Loucy (cell line): ENCODE data around the gene CD44.

Experiments
- H2AFZ ChIP-seq: fragments of 200-600 bp; sonication (generic); 2 replicates; pipeline ENCODE4 v1.6.0; 2016; ENCODE audit warnings: antibody characterized with exemption, mild to moderate bottlenecking, low read length, moderate library complexity
- H3F3A ChIP-seq: fragments of 200-600 bp; 2 replicates; pipeline ENCODE4 v1.6.0; 2016; ENCODE audit warnings: antibody characterized with exemption, low read depth, mild to moderate bottlenecking
- H3K27me3 ChIP-seq: fragments of 200-600 bp; sonication (generic); 2 replicates; pipeline ENCODE4 v1.6.1; 2014; ENCODE audit warnings: low read length, mild to moderate bottlenecking; ENCODE audit not compliant: insufficient read depth, poor library complexity, severe bottlenecking
- H3K36me3 ChIP-seq: fragments of 200-600 bp; sonication (generic); 2 replicates; pipeline ENCODE4 v1.6.1; 2016; ENCODE audit warnings: low read length; ENCODE audit not compliant: insufficient read depth
- H3K4me1 ChIP-seq: fragments of 200-600 bp; sonication (generic); 2 replicates; pipeline ENCODE4 v1.5.1; 2014; ENCODE audit warnings: low read length, mild to moderate bottlenecking; ENCODE audit not compliant: insufficient read depth, poor library complexity, severe bottlenecking
- H3K4me2 ChIP-seq: fragments of 200-600 bp; sonication (generic); 2 replicates; pipeline ENCODE4 v1.6.0; 2014; ENCODE audit warnings: antibody characterized with exemption, low read length, low read depth, mild to moderate bottlenecking; ENCODE audit not compliant: poor library complexity, severe bottlenecking
- H3K4me3 ChIP-seq: fragments of 200-600 bp; sonication (generic); 2 replicates; pipeline ENCODE4 v1.5.1; 2014; ENCODE audit warnings: low read length, mild to moderate bottlenecking, mixed read lengths; ENCODE audit not compliant: poor library complexity, severe bottlenecking
- H3K79me2 ChIP-seq: fragments of 200-600 bp; sonication (generic); 2 replicates; pipeline ENCODE4 v1.6.1; 2014; ENCODE audit warnings: low read length; ENCODE audit not compliant: insufficient read depth
- H3K9ac ChIP-seq: fragments of 200-600 bp; sonication (generic); 2 replicates; pipeline ENCODE4 v1.6.0; 2014; ENCODE audit warnings: mild to moderate bottlenecking, low read depth, low read length, moderate library complexity; ENCODE audit not compliant: poor library complexity, severe bottlenecking
- H3K9me2 ChIP-seq: fragments of 200-600 bp; sonication (generic); replicated peaks from 2 replicates; pipeline ENCODE4 v1.6.1; 2016; ENCODE audit warnings: low read depth, low read length, mixed read lengths
- H3K9me3 ChIP-seq: fragments of 200-600 bp; sonication (generic); 2 replicates; pipeline ENCODE4 v1.6.1; 2014; ENCODE audit warnings: mild to moderate bottlenecking, antibody characterized with exemption, low read length, low read depth; ENCODE audit not compliant: insufficient read depth
- H4K20me1 ChIP-seq: fragments of 200-600 bp; sonication (generic); 2 replicates; pipeline ENCODE4 v1.6.0; 2014; ENCODE audit warnings: antibody characterized with exemption, low read length, mild to moderate bottlenecking; ENCODE audit not compliant: insufficient read depth, poor library complexity, severe bottlenecking
- EZH2phosphoT487 ChIP-seq: fragments of 200-600 bp; IDR thresholded peaks from 2 replicates; pipeline ENCODE4 v1.6.1; 2018; ENCODE audit warnings: antibody characterized with exemption, mild to moderate bottlenecking, moderate library complexity, borderline replicate concordance
- TF ChIP-seq, protein P1 (sequence below): fragments of 200-600 bp; sonication (generic); conservative IDR thresholded peaks from 2 replicates; pipeline ENCODE4 v1.5.1; 2014; ENCODE audit warnings: mild to moderate bottlenecking, antibody characterized with exemption, low read length

The CD44 gene

DNA sequence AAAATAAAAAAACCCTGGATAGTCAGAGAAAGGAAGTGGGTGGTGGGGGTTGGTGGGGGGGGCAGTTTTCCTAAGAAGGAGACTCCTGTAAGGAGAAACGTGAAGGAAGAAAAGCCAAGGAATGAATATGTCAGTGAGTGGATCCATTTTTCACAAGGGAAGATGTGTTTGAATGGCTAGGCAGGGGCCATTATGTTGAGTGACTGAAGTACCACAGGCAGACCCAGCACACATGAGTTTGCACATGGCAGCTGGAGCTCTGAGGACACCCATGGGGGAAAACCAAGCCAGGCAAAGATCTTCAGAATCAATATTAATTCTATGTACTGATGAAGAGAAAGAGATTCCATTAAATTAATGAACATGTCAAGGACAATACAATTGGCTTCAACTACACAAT lies 67.6 kb downstream of the CD44 start:
- Histone ChIP-seq H3K36me3 (peaks cover 73% of the 10 kb centered on the region), H3K9me2 (no peaks in the 10 kb centered on the region), H4K20me1 (no peaks in the 10 kb centered on the region), H3K79me2 (no peaks in the 10 kb centered on the region), H3K4me1 (no peaks in the 10 kb centered on the region), H3F3A (no peaks in the 10 kb centered on the region), H3K9ac (no peak overlapping the region), H3K9me3 (no peaks in the 10 kb centered on the region), H3K4me3 (no peak overlapping the region), H3K27me3 (no peaks in the 10 kb centered on the region), H2AFZ (no peak overlapping the region), H3K4me2 (no peak overlapping the region)
- TF ChIP-seq, protein P1, sequence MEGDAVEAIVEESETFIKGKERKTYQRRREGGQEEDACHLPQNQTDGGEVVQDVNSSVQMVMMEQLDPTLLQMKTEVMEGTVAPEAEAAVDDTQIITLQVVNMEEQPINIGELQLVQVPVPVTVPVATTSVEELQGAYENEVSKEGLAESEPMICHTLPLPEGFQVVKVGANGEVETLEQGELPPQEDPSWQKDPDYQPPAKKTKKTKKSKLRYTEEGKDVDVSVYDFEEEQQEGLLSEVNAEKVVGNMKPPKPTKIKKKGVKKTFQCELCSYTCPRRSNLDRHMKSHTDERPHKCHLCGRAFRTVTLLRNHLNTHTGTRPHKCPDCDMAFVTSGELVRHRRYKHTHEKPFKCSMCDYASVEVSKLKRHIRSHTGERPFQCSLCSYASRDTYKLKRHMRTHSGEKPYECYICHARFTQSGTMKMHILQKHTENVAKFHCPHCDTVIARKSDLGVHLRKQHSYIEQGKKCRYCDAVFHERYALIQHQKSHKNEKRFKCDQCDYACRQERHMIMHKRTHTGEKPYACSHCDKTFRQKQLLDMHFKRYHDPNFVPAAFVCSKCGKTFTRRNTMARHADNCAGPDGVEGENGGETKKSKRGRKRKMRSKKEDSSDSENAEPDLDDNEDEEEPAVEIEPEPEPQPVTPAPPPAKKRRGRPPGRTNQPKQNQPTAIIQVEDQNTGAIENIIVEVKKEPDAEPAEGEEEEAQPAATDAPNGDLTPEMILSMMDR = no peak

DNA sequence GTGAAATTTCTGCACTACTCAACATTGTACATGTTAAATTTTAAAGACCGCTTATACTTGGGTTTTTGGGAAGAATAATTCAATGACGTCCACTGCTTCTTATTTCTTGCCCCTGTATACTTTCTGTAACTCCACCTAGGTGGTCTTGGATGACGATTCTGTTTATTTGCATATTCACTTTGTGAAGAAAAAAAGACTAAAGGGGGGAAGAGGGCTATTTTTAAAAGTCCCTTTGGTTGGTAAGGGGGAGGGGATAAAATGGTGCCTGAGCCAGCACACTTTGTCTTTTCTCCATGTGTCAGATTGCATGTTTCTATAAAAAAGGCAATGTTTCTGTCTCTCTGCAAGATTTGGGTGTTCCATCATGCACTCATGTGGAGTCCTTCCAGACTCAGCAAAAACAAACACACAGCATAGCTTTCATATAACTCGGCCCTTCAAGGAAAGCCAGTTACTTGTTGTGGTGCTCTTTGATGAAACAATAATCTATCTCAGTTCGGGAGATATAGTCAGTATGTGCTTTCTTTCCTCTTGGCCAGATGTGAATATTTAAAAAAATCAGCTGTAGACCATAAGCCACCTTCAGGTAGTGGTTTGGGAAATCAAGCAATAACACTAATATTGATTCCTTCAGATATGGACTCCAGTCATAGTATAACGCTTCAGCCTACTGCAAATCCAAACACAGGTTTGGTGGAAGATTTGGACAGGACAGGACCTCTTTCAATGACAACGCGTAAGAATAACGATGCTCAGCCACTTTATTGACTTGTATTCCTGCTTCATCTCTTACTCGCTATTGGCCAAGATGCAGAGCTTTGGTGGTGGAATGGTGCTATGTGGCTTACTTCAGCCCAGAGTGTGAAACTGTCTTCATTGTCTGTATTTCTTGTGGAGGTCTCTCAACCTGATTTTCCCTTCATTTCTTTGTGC lies 68.8 kb downstream of the CD44 start:
- Histone ChIP-seq H3K4me3 (no peak overlapping the region), H3K4me1 (no peaks in the 10 kb centered on the region), H3F3A (no peaks in the 10 kb centered on the region), H4K20me1 (no peaks in the 10 kb centered on the region), H3K9ac (no peak overlapping the region), H3K9me3 (no peaks in the 10 kb centered on the region), H3K9me2 (no peaks in the 10 kb centered on the region), H3K27me3 (no peaks in the 10 kb centered on the region), H3K36me3 (peaks cover 62% of the 10 kb centered on the region; the same call in 1 of the 2 replicates), H2AFZ (no peak overlapping the region), H3K79me2 (no peaks in the 10 kb centered on the region), H3K4me2 (no peak overlapping the region)
- TF ChIP-seq, protein P1 = no peak
- no peak for TF ChIP-seq EZH2phosphoT487

DNA sequence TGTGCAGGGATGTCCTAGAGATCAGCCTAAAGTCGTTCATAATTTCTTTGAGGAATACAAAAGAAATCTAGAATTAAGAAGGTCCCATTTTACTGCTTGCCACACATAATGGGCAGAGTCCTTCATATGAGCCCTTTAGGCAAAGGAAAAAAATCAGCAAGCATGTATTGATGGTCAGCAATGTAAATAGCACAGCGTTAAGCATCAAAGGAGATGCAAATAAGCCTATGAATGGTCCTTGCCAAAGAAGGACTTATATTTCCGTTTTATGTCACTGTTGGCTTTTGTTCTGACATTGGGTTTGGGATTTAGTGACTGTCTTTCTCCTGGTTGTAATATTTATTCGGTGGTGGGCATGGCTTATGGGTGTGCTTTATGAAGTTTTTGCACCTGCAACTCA lies 69.8 kb downstream of the CD44 start:
- Histone ChIP-seq H3K79me2 (no peaks in the 10 kb centered on the region), H3K9me2 (no peaks in the 10 kb centered on the region), H3K36me3 (peaks cover 53% of the 10 kb centered on the region; the same call in 1 of the 2 replicates), H3K4me1 (no peaks in the 10 kb centered on the region), H4K20me1 (no peaks in the 10 kb centered on the region), H3K9me3 (no peaks in the 10 kb centered on the region), H2AFZ (no peak overlapping the region), H3K9ac (no peak overlapping the region), H3K4me3 (no peak overlapping the region), H3K27me3 (no peaks in the 10 kb centered on the region), H3K4me2 (no peak overlapping the region), H3F3A (no peaks in the 10 kb centered on the region)
- no peak for TF ChIP-seq EZH2phosphoT487
- TF ChIP-seq, protein P1 = no peak
